Erythroblast (primary cell): Measurements from ENCODE around the gene KDR.

Source experiments
- DNase-seq, 2 experiments: peaks; one replicate each; lab custom pipeline; 2025; lab: John Stamatoyannopoulos, UW
- GATA1 ChIP-seq: IDR thresholded peaks from 2 replicates; pipeline ENCODE4 v1.6.1; 2011; ENCODE audit warnings: low read depth, mild to moderate bottlenecking, control low read depth, low read length, moderate library complexity
- POLR2A ChIP-seq: IDR thresholded peaks from 2 replicates; pipeline ENCODE4 v1.6.1; 2011; ENCODE audit warnings: mild to moderate bottlenecking, low read length

Gene KDR

DNA sequence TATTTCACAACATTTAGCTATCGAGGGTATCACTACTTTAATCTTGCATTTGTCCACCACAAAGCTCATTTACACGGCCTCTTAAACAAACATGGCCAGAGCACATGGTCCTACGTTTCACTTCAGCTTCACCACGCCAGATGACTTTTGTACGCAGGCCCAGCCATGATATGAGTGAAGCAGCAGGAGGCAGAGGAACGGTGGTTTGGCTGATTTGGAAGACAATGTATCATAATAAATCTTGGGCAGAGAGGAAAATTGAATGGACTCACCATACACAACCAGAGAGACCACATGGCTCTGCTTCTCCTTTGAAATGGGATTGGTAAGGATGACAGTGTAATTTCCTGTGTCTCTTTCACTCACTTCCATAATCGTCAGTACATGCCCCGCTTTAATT, 15.3 kb downstream of the KDR start:
- DNase-seq: no peak
- TF ChIP-seq GATA1: no peak
- no peak for TF ChIP-seq POLR2A

DNA sequence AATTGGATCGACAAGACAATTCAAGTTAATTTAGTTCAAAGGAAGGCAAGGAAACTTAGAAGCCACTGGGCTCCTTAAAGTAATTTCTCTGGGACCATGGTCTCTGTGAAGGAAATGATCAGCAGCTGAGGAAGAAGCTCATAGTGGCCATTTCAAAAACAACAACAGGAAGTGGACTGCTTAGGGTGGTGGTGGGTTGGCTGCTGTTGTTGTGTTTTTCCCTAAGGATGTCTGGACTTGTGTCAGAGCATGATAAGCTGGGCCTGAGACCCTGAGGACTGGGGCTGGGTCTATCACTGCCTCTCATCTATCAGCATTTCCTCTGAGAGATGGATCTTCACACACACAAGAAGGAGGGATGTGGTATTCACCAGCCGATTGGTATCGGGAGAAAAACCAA, 18.3 kb downstream of the KDR start:
- TF ChIP-seq GATA1 (no peak), POLR2A (no peak)
- DNase-seq: no peak

DNA sequence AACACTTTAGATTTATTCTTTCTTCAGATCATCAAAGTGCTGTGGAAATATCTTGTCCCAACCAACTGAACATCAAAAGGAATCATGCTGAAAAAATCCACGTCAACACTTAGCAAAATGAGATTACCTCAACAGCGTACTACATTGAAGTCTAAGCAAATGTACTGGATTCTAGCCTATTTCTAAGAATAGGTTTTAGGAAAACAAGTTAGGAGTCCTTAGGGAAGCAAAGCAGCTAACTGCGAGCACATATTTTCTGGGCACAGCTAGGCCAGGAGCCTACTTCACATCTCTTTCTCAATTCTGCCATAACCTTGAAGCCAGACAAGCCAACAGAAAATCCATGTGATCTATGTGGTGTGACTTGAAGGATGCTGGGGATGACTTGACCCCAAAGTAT, 22.2 kb downstream of the KDR start:
- no peak for DNase-seq
- TF ChIP-seq POLR2A (no peak), GATA1 (no peak)

DNA sequence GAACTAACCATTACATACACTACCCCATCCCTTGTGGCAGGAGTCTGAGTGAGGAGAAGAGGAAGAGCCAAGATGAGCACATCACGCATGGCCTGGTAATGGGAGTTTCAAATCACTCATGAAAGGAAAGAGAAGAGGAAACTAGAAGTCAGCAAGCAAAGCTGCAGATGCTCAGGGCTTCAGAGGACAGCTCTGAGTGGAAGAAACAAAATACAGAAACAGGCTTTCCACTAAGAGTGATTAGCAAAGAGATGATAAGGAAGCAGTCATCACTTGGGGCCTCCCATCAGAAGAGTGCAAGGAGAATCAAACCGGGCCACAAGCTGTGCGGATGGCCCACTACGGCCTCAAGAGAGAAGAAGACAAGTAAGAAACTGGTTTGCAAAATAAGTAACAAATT, 25.6 kb downstream of the KDR start:
- no peak for DNase-seq
- no peak for TF ChIP-seq GATA1
- TF ChIP-seq POLR2A: no peak

DNA sequence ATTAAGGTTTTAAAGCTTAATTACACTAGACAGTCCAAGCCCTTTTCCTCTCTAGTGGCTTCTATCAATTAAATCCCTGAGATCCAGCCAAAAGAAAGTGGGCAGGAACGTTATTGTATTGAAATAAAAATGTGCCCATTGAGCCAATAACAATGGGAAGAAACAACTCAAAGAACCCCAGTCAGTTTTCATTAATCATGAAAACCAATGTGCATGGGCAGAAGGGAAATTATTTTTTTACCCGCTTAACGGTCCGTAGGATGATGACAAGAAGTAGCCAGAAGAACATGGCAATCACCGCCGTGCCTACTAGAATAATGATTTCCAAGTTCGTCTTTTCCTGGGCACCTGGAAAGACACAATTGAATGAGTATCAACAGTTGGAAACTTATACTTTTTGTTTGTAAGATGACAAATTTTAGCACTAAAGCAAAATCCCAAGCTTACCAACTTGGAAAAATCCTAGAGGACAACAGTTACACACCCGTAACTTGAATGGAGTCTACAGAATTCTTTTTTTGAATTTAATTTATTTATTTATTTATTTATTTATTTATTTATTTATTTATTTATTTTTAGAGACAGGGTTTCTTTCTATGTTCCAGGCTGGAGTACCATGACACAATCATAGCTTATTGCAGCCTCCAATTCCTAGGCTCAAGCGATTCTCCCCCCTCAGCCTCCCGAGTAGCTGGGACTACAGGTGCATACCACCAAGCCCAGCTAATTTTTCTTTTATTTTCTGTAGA, 26.8 kb downstream of the KDR start:
- DNase-seq: no peak
- TF ChIP-seq GATA1: no peak
- no peak for TF ChIP-seq POLR2A

DNA sequence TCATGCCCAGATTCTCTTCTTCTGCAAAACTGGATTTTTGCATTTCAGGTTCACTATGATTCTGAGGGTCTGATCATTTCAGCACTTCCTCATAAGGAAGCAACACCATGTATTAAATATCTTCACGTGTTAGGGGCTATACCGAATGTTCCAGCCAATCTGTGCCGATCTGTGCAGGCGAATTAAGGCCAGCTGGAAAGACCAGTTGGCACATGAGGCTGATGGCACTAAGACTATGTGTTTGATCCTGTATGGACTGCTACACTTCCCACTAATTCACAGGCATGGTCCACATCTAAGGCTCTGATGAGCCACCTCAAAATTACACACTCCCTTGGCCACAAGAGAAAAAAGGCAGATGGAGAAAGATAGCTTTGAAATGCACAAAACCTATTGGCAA, 28.8 kb downstream of the KDR start:
- DNase-seq: no peak
- no peak for TF ChIP-seq GATA1
- no peak for TF ChIP-seq POLR2A

DNA sequence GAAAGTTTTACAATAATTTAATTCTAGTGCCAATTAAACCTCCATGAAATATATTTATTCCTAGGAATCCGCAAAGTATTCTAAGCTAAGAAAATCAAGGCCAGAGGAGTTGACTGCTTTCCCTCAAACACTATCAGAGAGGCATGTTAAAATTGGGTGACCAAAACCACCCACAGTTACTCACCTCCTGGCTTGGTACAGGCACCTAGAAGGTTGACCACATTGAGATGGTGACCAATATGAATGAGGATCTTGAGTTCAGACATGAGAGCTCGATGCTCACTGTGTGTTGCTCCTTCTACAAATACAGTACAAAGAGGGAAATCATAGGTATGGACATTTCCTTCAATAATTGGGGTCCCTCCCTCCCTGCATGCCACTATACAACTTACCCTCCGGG, 29.4 kb downstream of the KDR start:
- no peak for TF ChIP-seq POLR2A
- TF ChIP-seq GATA1: no peak
- DNase-seq: no peak

DNA sequence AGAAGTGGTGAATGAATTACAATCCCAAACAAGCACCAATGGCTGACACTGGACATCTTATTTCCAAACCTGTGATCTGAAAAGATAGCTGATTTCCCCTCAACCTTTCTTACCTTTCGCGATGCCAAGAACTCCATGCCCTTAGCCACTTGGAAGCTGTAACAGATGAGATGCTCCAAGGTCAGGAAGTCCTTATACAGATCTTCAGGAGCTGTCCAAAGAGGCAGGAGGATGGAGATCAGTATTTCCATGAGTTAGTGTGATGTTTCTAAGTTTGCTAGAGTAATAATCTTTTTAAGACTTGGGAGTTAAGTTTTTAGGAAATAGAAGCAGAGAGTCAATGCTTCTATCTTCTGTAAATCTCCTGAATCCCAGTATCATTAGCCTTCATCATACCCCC, 32.9 kb downstream of the KDR start:
- DNase-seq: no peak
- TF ChIP-seq POLR2A (no peak), GATA1 (no peak)

DNA sequence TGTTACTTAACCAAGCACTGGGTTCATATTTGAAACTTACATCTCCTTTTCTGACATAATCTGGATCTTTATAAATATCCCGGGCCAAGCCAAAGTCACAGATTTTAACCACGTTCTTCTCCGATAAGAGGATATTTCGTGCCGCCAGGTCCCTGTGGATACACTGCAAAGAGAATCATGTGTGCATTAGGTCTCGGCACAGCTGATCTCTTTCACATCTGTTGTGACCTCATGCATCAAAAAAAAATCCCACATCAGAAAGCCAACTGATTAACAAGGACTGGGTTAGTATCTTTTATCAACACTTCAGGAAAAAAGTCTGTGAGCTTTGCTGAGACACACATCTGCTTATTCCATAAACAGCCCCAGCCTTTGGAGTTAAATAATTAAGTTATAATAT, 35.5 kb downstream of the KDR start:
- DNase-seq: no peak
- no peak for TF ChIP-seq GATA1
- TF ChIP-seq POLR2A: no peak

DNA sequence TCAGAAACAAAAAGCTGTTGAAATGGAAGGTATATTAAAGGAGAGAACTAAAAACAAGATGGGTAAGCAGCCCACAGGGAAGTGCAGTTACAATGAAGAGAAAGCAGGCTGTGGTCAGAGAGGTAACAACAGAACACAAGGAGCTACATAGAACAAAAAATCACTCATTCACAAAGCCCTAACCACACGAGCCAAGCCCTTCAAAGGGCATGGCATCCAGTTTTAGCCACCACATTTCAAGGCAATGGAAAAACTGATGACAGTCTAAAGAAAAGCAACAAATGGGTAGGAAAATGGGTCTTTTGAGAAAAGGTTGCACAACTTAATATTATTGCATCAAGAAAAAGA, 37.5 kb downstream of the KDR start:
- no peak for TF ChIP-seq GATA1
- no peak for TF ChIP-seq POLR2A
- DNase-seq: no peak

DNA sequence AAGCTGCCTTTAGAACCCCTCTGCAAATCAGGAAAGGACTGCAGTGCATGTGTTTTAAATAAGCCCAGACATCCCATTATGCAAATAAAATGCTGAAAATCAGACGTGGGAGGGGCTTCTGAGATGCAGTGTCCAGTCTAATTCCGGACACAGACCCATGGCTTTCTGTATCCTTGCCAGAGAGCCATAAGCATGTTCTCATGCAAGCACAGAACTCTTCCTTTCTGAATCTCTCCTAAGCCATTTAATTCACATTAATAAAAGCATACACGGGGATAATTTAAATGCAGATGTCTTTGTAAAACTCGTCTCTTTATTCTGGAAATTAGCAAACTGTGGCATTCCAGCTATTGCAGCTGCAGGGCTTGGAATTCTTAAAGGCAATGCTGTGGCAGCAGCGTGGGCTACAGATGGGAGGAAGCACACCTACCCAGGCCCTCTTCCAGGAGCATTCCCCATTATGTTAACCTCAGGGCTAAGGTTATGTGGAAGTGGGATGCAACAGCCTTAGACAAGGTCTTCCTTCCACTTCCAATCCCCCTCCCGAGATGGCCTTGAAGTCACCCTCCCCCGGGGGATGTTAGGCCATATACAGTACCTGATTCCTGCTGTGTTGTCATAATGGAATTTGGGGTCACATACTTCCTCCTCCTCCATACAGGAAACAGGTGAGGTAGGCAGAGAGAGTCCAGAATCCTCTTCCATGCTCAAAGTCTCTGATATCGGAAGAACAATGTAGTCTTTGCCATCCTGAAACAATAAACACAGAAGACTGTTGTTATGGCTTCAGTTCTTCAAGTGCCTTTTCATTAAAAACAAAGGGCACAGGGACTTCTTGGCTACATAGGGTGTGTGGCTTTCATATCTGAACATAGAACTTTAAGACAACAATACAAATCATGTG, 38.1 kb downstream of the KDR start:
- no peak for DNase-seq
- TF ChIP-seq POLR2A: no peak
- no peak for TF ChIP-seq GATA1

DNA sequence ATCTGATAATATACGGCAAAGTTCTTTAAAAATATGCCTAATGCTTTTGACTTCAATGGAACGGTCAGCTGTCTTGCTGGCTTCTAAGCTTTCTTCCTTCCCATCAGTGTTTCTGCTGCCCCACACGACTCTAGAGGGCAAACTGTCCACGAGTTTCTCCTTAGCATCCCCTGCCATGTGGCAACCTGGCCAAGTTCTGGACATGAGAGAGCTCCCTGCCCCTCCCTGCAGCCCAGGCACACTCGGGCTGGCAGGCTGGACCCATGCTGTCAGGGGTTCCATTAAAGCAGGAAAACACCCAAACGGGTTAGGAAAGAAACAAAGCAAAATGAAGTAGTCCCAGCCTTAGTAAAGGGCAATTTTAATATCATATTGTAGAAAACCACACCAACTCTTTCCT, 38.8 kb downstream of the KDR start:
- TF ChIP-seq GATA1 (no peak), POLR2A (no peak)
- DNase-seq: no peak

DNA sequence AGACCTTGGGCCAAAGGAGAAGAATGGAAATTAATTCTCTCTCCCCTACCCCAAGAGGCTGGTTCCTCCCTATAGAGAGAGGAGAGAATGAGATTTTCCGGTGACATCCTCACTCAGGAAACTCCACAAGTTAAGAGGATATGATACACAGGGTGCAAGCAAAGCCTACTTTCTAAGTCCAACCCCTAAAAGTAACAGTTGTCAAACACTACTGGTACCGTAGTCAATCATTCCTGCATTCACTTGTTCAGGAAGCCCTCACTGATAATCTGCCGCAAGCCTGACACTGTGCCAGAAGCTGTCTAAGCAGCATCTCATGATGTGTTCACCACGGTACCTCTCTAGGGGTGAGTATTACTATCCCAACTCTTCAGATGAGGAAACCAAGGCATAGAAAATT, 41.7 kb downstream of the KDR start:
- DNase-seq: no peak
- TF ChIP-seq GATA1: no peak
- no peak for TF ChIP-seq POLR2A

DNA sequence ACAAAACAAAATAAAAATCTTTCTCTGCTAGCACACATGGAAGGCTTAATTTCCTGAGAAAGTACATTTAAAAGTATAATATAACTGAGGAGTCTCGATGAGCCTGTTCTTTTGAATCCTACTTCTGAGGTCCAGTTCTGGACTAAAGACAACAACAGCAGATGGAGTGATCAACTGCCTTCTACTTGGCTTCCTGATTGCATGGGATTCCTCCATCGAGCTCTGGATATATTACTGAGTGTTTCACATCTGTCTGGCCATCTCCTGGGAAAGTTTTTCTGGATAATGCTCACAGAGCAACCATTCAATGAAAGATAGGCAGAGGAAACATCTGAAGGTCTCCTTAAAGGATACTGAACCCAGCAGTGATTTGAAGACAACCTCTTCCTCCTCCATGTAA, 42.6 kb downstream of the KDR start:
- TF ChIP-seq GATA1: no peak
- no peak for TF ChIP-seq POLR2A
- DNase-seq: no peak
